Ascending aorta (tissue), 2 donors: Measurements from ENCODE around the gene RAI14. TPM values are rescaled to one million over a fixed set of nuclear protein-coding genes. Genes with fewer than 3 reads are reported as not detected.

Experiments used
- DNase-seq, 2 donors: peaks; one replicate each; pipeline ENCODE4 v3.0.0-alpha.2; 2019; ENCODE audit warnings: low spot score in 2 of 2
- H3K27ac ChIP-seq, 2 donors: fragments of 200-600 bp; sonication (generic); one replicate each; pipeline ENCODE4 v1.5.1; 2016 to 2017; ENCODE audit warnings: mild to moderate bottlenecking in 1 of 2
- H3K27me3 ChIP-seq: fragments of 200-600 bp; sonication (generic); one replicate; pipeline ENCODE4 v1.5.1; 2017
- H3K36me3 ChIP-seq, 2 donors: fragments of 200-600 bp; sonication (generic); one replicate each; pipeline ENCODE4 v1.5.1; 2016
- H3K4me1 ChIP-seq, 2 donors: fragments of 200-600 bp; sonication (generic); one replicate each; pipeline ENCODE4 v1.5.1; 2016 to 2017; ENCODE audit warnings: mild to moderate bottlenecking in 1 of 2
- H3K4me3 ChIP-seq, 2 donors: fragments of 200-600 bp; sonication (generic); one replicate each; pipeline ENCODE4 v1.5.1; 2016 to 2017; ENCODE audit warnings: mild to moderate bottlenecking in 1 of 2
- H3K9me3 ChIP-seq, 2 donors: fragments of 200-600 bp; sonication (generic); one replicate each; pipeline ENCODE4 v1.5.1; 2016
- CTCF ChIP-seq, 3 experiments: fragments of 200-600 bp in 2 of 3; fragments of 450-650 bp in 1 of 3; sonication (generic) in 2 of 3; IDR thresholded peaks; one replicate each; pipeline ENCODE4 v1.5.1; 2016 to 2019; ENCODE audit warnings: antibody characterized with exemption in 3 of 3, mild to moderate bottlenecking in 1 of 3, moderate library complexity in 1 of 3
- intact Hi-C: fragments of 100-400 bp; cut with DNase I; formaldehyde crosslinking; loops from one replicate; pipeline ENCODE4 v1.15.1; 2023
- total RNA-seq: library from RNA; depleted of rRNA; stranded (reverse); fragments of >200 nt; gene quantifications from one replicate; pipeline ENCODE4 v1.1.0, GENCODE V29; 2016

Gene RAI14
- total RNA-seq, 1 donor from 2014 or later, result 134 TPM

GRCh38 chr5:34858790-34859189, 202.7 kb downstream of the RAI14 start:
- Histone ChIP-seq H3K9me3 (no peaks in the 10 kb centered on the region), H3K36me3 (no peaks in the 10 kb centered on the region), H3K4me3 (no peak overlapping the region), H3K27me3 (no peaks in the 10 kb centered on the region), H3K4me1 (peaks cover 3 to 25% of the 10 kb centered on the region in 2 donors), H3K27ac (peak overlapping the region; percentile 44 to 57)
- no peak for TF ChIP-seq CTCF (IDR thresholded peaks at IDR 0.05)
- DNase-seq, result peak in 1 of 2 donors; percentile 68
- intact Hi-C loops, result no loop called here

- no peak for DNase-seq
- Histone ChIP-seq H3K9me3 (no peaks in the 10 kb centered on the region), H3K36me3 (no peaks in the 10 kb centered on the region), H3K4me1 (peaks cover 3 to 25% of the 10 kb centered on the region in 2 donors), H3K27ac (peak overlapping the region; percentile 22 to 44), H3K27me3 (no peaks in the 10 kb centered on the region), H3K4me3 (no peak overlapping the region)
- intact Hi-C loops, result no loop called here
- TF ChIP-seq CTCF (IDR thresholded peaks at IDR 0.05), result no peak
Observed at GRCh38 chr5:34859253-34859652, 203.1 kb downstream of the RAI14 start.

- intact Hi-C loops, result no loop called here
Observed at GRCh38 chr5:34863946-34864345, 207.8 kb downstream of the RAI14 start.

GRCh38 chr5:34865091-34865490, 209.0 kb downstream of the RAI14 start:
- no peaks in the 10 kb centered on the region for H3K36me3 ChIP-seq
- no peaks in the 10 kb centered on the region for H3K9me3 ChIP-seq
- H3K4me3 ChIP-seq, result no peak overlapping the region
- H3K27me3 ChIP-seq, result no peaks in the 10 kb centered on the region
- intact Hi-C loops, result no loop called here
- H3K27ac ChIP-seq, result no peak overlapping the region
- H3K4me1 ChIP-seq, result peaks cover 0 to 5% of the 10 kb centered on the region in 2 donors
- no peak for DNase-seq
- no peak for TF ChIP-seq CTCF (IDR thresholded peaks at IDR 0.05)

More at GRCh38 chr5:34863946-34864345, 207.8 kb downstream of the RAI14 start:
- Histone ChIP-seq H3K9me3 (no peaks in the 10 kb centered on the region), H3K27me3 (no peaks in the 10 kb centered on the region), H3K27ac (no peak overlapping the region), H3K36me3 (no peaks in the 10 kb centered on the region), H3K4me3 (no peak overlapping the region), H3K4me1 (peaks cover 0 to 10% of the 10 kb centered on the region in 2 donors)
- no peak for DNase-seq
- no peak for TF ChIP-seq CTCF (IDR thresholded peaks at IDR 0.05)

- no peak overlapping the region for H3K4me3 ChIP-seq
- peaks cover 0 to 5% of the 10 kb centered on the region in 2 donors for H3K4me1 ChIP-seq
- no peaks in the 10 kb centered on the region for H3K9me3 ChIP-seq
- DNase-seq, result no peak
- H3K36me3 ChIP-seq, result no peaks in the 10 kb centered on the region
- intact Hi-C loops, result no loop called here
- H3K27ac ChIP-seq, result peak overlapping the region in 1 of 2 donors; percentile 43
- TF ChIP-seq CTCF (IDR thresholded peaks at IDR 0.05), result no peak
- no peaks in the 10 kb centered on the region for H3K27me3 ChIP-seq
Observed at GRCh38 chr5:34866989-34867471, 210.9 kb downstream of the RAI14 start.

- Histone ChIP-seq H3K27ac (no peak overlapping the region), H3K4me3 (no peak overlapping the region)
- intact Hi-C loops, result no loop called here
Observed at GRCh38 chr5:34867660-34868059, 211.5 kb downstream of the RAI14 start.

More at GRCh38 chr5:34867660-34868059, 211.5 kb downstream of the RAI14 start:
- DNase-seq, result no peak
- H3K36me3 ChIP-seq, result no peaks in the 10 kb centered on the region
- no peaks in the 10 kb centered on the region for H3K27me3 ChIP-seq
- H3K9me3 ChIP-seq, result no peaks in the 10 kb centered on the region
- TF ChIP-seq CTCF (IDR thresholded peaks at IDR 0.05), result no peak
- peaks cover 0 to 5% of the 10 kb centered on the region in 2 donors for H3K4me1 ChIP-seq
